ENCODE measurements around the gene PHKA2. TPM values are rescaled to one million over a fixed set of nuclear protein-coding genes. Genes with fewer than 3 reads are reported as not detected.

Gene PHKA2
- total and polyA plus RNA-seq, 2 experiments from 2014 or later, result 26.4 to 35.7 TPM

- Histone ChIP-seq H3K9me2 (replicated peaks; ENCODE audit: insufficient read depth) (no peaks in the 10 kb centered on the region), H3K4me2 (no peak overlapping the region), H3K27me3 (no peaks in the 10 kb centered on the region), H3K9me3 (ENCODE audit: low read depth) (no peaks in the 10 kb centered on the region), H4K20me1 (ENCODE audit: insufficient read depth, poor library complexity, severe bottlenecking) (no peaks in the 10 kb centered on the region), H3K36me3 (replicated peaks; ENCODE audit: insufficient read depth, low read depth) (no peaks in the 10 kb centered on the region), H3K79me2 (no peaks in the 10 kb centered on the region), H2AFZ (no peak overlapping the region), H3K27ac (no peak overlapping the region), H3K4me3 (no peak overlapping the region), H3K4me1 (ENCODE audit: insufficient read depth) (peaks cover 16% of the 10 kb centered on the region)
- no peak for DNase-seq (ENCODE audit: low spot score)
- TF ChIP-seq EZH2 (IDR thresholded peaks at IDR 0.05; ENCODE audit: borderline replicate concordance), result no peak
- TF ChIP-seq CTCF (IDR thresholded peaks at IDR 0.05; ENCODE audit: poor library complexity), result no peak
- no peak for TF ChIP-seq EZH2phosphoT487 (IDR thresholded peaks at IDR 0.05; ENCODE audit: low read depth, severe bottlenecking, unreplicated experiment)
- 79% methylated on average over 12 of the region's 12 CpGs for WGBS (ENCODE audit: low lambda C conversion rate, missing lambda C conversion rate)
Measured at GRCh38 chrX:18889346-18890048, 94.4 kb downstream of the PHKA2 start.

- Histone ChIP-seq H4K20me1 (ENCODE audit: insufficient read depth, poor library complexity, severe bottlenecking) (no peaks in the 10 kb centered on the region), H3K4me2 (no peak overlapping the region), H3K9me3 (ENCODE audit: low read depth) (no peaks in the 10 kb centered on the region), H3K79me2 (no peaks in the 10 kb centered on the region), H3K27me3 (no peaks in the 10 kb centered on the region), H3K4me1 (ENCODE audit: insufficient read depth) (peaks cover 20% of the 10 kb centered on the region), H3K9me2 (replicated peaks; ENCODE audit: insufficient read depth) (no peaks in the 10 kb centered on the region), H3K4me3 (no peak overlapping the region), H3K36me3 (replicated peaks; ENCODE audit: insufficient read depth, low read depth) (no peaks in the 10 kb centered on the region), H2AFZ (no peak overlapping the region), H3K27ac (no peak overlapping the region)
- 89% methylated on average over 4 of the region's 4 CpGs for WGBS (ENCODE audit: low lambda C conversion rate, missing lambda C conversion rate)
- TF ChIP-seq CTCF (IDR thresholded peaks at IDR 0.05; ENCODE audit: poor library complexity) (no peak), EZH2 (IDR thresholded peaks at IDR 0.05; ENCODE audit: borderline replicate concordance) (no peak), EZH2phosphoT487 (IDR thresholded peaks at IDR 0.05; ENCODE audit: low read depth, severe bottlenecking, unreplicated experiment) (no peak)
- no peak for DNase-seq (ENCODE audit: low spot score)
Measured at GRCh38 chrX:18888281-18888680, 95.6 kb downstream of the PHKA2 start.

GRCh38 chrX:18887825-18888212 lies 96.1 kb downstream of the PHKA2 start:
- WGBS (ENCODE audit: low lambda C conversion rate, missing lambda C conversion rate), result 62% methylated on average over 6 of the region's 6 CpGs
- TF ChIP-seq EZH2 (IDR thresholded peaks at IDR 0.05; ENCODE audit: borderline replicate concordance), result no peak
- no peak for TF ChIP-seq EZH2phosphoT487 (IDR thresholded peaks at IDR 0.05; ENCODE audit: low read depth, severe bottlenecking, unreplicated experiment)
- no peak for TF ChIP-seq CTCF (IDR thresholded peaks at IDR 0.05; ENCODE audit: poor library complexity)
- DNase-seq (ENCODE audit: low spot score), result no peak
- H3K79me2 ChIP-seq, result no peaks in the 10 kb centered on the region
- H3K9me2 ChIP-seq (replicated peaks; ENCODE audit: insufficient read depth), result no peaks in the 10 kb centered on the region
- H4K20me1 ChIP-seq (ENCODE audit: insufficient read depth, poor library complexity, severe bottlenecking), result no peaks in the 10 kb centered on the region
- H3K27ac ChIP-seq, result peak overlapping the region; percentile 93
- peaks cover 20% of the 10 kb centered on the region for H3K4me1 ChIP-seq (ENCODE audit: insufficient read depth)
- no peak overlapping the region for H3K4me3 ChIP-seq
- H3K27me3 ChIP-seq, result no peaks in the 10 kb centered on the region
- H3K36me3 ChIP-seq (replicated peaks; ENCODE audit: insufficient read depth, low read depth), result no peaks in the 10 kb centered on the region
- H2AFZ ChIP-seq, result no peak overlapping the region
- no peak overlapping the region for H3K4me2 ChIP-seq
- H3K9me3 ChIP-seq (ENCODE audit: low read depth), result no peaks in the 10 kb centered on the region
